ENCODE measurements around the gene TMEM131L. TPM values are rescaled to one million over a fixed set of nuclear protein-coding genes. Genes with fewer than 3 reads are reported as not detected.
"Not testable (repeated sequence)": the region's sequence is repeated elsewhere in the genome, so short reads cannot be mapped to it uniquely, and the experiment has no call there.

TMEM131L gene
- polyA plus RNA-seq, 12 donors = 39.8 to 71.7 (median 54.0) TPM; not detected in 1

GRCh38 chr4:153439831-153440230 is 26.3 kb upstream of the TMEM131L start:
- DNase-seq = no peak

- DNase-seq = no peak
Observed at GRCh38 chr4:153440475-153440874, 25.7 kb upstream of the TMEM131L start.

GRCh38 chr4:153447175-153447905 is 18.8 kb upstream of the TMEM131L start:
- DNase-seq = no peak

- peak; percentile 35 for DNase-seq
Observed at GRCh38 chr4:153448003-153448731, 18.0 kb upstream of the TMEM131L start.

GRCh38 chr4:153449338-153449737 is 16.8 kb upstream of the TMEM131L start:
- DNase-seq = no peak

- no peak for DNase-seq
Observed at GRCh38 chr4:153450544-153450917, 15.6 kb upstream of the TMEM131L start.

GRCh38 chr4:153451145-153451544 is 15.0 kb upstream of the TMEM131L start:
- not testable (repeated sequence) for DNase-seq

GRCh38 chr4:153451911-153452657 is 14.1 kb upstream of the TMEM131L start:
- DNase-seq = no peak

- DNase-seq = no peak
Observed at GRCh38 chr4:153452658-153453378, 13.3 kb upstream of the TMEM131L start.

GRCh38 chr4:153453402-153453801 is 12.8 kb upstream of the TMEM131L start:
- no peak for DNase-seq

GRCh38 chr4:153458969-153459368 is 7.2 kb upstream of the TMEM131L start:
- no peak for DNase-seq

- DNase-seq = not testable (repeated sequence)
Observed at GRCh38 chr4:153461549-153461948, 4.6 kb upstream of the TMEM131L start.

GRCh38 chr4:153464068-153464467 is 2.1 kb upstream of the TMEM131L start:
- no peak for DNase-seq

- no peak for DNase-seq
Observed at GRCh38 chr4:153465140-153465539, 1.0 kb upstream of the TMEM131L start.

- peak; percentile 66 for DNase-seq
Observed at GRCh38 chr4:153465615-153466080, 512 bp upstream of the TMEM131L start.

- DNase-seq = no peak
Observed at GRCh38 chr4:153466949-153467896, 1.1 kb downstream of the TMEM131L start.

GRCh38 chr4:153467897-153468262 is 1.7 kb downstream of the TMEM131L start:
- DNase-seq = no peak

- DNase-seq = no peak
Observed at GRCh38 chr4:153468587-153468986, 2.4 kb downstream of the TMEM131L start.

GRCh38 chr4:153469031-153469430 is 2.9 kb downstream of the TMEM131L start:
- DNase-seq = no peak

- not testable (repeated sequence) for DNase-seq
Observed at GRCh38 chr4:153471071-153471697, 5.0 kb downstream of the TMEM131L start.
